HG03135 (cell line): ENCODE measurements around the gene RPL36AL.

Source experiments
- ATAC-seq: cut with Tn5 transposase; IDR thresholded peaks from one replicate; pipeline ENCODE4 v1.9.1; 2021; ENCODE audit warnings: mild to moderate bottlenecking, moderate library complexity; ENCODE audit not compliant: unreplicated experiment

Gene RPL36AL

DNA sequence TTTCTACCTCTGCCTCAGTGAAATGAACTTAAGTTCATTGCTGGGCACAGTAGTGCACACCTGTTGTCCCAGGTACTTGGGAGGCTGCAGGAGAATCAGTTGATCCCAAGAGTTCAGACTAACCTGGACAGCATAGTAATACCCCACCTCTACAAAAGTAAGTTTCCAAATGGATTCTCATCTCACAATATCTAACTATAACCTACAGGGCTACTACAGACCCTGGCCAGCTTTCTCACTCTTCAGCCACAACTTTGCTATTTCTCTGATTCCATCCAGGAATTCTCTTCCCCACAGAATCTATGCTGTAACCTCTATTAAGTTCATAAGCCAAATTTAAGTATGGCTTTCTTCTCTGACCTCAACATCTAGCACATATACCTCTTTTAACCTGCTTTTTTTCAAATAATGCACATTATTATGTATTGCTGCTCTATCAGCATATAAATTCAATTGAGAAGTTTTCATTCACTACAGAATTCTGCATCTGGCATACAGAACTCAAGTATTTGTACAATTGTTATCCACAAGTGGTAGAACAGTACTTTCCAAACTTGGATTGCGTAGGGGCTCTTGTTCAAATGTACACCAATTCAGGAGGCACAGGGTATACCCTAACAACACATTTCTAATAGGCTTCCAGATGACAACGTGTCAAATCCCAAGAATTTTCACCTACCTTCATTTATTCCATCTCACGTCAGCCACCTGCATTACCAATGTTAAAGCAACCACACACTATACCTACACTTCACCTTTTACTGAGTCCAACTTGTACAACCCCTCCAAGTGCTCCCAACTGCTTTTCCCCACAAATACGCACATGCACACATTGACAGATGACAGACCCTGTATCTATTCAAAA is 38.1 kb downstream of the RPL36AL start:
- no peak for ATAC-seq

DNA sequence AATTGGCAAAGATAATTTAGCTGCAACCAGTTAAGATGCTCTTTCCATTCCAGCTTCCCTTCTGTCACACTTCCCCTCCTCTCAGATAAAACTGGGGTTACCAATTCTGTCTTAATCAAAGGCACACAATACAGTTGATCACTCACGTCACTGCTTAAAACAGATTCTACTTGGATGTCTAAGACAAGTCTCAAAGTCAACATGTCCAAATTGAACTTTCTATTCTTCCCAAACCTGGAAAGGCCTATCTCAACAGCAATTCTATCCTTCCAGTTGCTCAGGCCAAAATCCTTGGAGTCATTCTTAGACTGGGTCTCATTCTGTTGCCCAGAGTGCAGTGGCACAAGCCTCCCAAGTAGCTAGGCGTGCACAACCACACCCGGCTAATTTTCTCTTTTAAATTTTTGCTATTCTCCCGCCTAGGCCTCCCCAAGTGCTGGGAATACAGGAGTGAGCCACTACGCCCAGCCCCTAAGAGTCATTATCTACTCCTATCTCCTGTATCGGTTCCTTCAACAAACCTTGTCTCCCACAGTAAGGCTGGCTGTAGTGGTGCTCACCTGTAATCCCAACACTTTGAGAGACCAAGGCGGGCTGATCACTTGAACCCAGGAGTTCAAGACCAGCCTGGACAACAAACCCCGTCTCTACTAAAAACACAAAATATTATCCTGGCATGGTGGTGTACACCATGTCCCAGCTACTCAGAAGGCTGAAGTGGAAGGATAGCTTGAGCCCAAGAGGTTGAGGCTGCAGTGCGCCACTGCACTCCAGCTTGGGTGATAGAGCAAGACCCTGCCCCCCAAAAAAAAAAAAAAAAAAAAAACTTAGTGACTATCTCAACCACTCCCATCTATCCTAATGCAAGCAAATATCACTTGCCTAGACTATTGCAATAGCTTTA is 39.0 kb downstream of the RPL36AL start:
- ATAC-seq, result no peak

DNA sequence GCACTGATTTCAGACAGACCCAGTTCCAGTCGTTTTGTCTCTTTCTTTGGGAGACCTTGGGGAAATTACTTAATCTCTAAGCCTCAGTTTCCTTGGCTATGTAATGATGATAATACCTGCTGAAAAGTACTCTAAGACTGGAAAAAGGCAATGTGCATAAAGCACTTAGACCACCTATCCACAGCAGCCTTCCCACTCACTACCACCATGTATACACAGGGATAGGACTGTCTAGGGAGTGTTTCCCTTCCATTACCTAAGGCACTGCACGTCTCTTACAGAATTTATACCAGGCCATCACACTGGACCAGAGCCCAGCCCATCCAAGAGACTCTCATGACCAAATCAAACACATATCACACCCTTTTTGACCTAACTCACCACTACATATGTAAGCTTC is 40.6 kb downstream of the RPL36AL start:
- no peak for ATAC-seq

DNA sequence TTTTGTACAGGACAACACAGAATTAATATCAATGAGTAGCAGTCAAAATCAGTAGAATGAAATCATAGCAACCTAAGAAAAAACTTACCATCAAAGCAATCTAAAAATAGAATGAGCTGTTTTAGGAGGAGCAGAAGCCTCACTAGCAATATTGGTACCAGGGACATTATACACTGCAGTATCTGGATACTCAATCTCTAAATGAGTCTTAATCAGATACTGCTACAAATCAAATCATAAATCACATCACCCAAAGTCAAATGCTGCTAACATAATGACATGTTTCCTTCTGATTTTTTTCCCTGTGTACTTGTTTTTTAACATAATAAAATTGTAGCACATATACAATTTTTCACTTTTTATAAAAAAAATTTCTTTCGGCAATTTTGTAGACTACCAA is 42.3 kb downstream of the RPL36AL start:
- no peak for ATAC-seq

DNA sequence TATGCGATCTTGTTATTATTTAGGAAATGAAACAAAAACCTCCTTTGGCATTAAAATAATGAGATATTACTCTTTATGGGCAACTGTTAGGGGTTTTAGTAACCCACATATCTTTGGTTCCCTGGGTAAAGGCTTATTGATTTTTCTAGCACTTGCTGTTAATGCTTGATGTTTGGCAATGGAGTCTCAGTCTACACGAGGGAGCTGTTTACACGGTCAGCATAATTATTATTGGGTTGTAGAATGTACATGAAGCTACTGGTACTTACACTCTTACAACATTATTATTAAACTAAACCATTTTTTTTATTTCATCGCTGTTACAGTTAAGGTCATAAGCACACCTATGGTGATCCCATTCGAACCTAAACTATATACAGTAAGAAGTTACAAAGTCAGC is 46.4 kb downstream of the RPL36AL start:
- ATAC-seq, result no peak

DNA sequence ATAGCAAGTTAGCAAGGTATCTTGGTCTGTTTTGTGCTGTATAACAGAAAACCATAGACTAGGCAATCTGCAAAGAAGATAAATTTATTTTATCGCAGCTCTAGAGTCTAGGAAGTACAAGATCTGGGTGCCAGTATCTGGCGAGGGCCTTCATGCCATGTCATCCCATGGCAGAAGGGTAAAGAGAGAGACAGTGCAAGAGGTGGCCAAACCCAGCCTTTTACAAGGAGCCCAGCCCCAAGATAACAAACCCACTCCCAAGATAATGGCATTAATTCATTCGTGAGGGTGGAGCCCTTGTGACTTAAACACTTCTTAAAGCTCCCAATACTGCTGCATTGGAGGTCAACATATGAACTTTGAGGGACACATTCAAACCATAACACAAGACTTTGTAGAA is 51.1 kb downstream of the RPL36AL start:
- no peak for ATAC-seq
